Activated gamma-delta T cell treated with Interleukin-2 at 50 U/mL for 16 hours (primary cell): ENCODE measurements around the gene MPPE1.
"Not testable (repeated sequence)": the region's sequence is repeated elsewhere in the genome, so short reads cannot be mapped to it uniquely, and the experiment has no call there.

Experiments used
- DNase-seq: peaks from one replicate; pipeline ENCODE4 v3.0.0-alpha.2; 2020

MPPE1 gene, protein sequence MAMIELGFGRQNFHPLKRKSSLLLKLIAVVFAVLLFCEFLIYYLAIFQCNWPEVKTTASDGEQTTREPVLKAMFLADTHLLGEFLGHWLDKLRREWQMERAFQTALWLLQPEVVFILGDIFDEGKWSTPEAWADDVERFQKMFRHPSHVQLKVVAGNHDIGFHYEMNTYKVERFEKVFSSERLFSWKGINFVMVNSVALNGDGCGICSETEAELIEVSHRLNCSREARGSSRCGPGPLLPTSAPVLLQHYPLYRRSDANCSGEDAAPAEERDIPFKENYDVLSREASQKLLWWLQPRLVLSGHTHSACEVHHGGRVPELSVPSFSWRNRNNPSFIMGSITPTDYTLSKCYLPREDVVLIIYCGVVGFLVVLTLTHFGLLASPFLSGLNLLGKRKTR

DNA sequence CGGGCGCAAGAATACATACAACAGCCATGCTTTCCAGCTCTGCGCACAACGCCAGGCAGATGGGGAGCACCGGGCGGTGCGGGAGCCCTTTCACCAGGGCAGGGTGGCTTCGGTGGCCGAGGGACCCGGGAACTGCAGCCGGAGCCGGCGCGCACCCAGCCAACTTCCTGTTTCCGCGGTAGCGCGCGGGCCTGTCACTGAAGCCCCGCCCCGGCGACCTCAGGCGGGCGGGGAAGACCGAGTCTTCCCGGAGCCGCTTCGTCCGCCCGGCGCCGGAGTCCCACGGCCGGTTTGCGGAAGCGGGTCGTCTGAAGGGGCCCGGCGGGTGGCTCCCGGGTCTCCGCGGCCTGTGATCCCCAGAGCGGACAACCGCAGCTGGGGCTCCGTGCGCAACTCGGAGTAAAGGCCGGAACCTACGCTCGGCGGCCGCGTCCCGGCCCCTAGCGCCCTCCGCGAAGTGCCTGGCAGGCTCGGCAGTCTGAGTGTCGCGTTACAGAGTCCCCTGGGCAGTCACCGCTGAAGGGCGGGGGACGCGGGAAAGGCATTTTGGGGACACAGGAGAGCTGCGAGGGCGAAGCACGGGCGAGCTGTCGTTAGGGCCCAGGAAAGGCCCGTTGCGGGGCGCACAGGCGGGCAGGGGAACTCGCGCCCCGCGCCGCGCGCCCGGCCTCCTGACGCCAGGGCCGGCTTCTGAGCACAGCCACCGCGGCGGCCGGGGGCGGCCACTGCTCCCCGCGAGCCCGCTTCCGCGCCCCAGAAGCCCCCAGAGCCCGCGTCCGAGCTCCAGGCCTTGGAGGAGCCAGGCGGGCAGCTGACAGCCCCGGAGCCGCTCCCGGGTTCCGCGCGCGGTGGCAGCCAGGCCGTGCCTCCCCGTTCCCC, at the start of gene MPPE1:
Gene MPPE1 (minus strand): TSS at position 136 of the 879 bp plus-strand sequence. CDS start 11,053 bp downstream, outside the sequence.
- DNase-seq: peak; percentile 81

DNA sequence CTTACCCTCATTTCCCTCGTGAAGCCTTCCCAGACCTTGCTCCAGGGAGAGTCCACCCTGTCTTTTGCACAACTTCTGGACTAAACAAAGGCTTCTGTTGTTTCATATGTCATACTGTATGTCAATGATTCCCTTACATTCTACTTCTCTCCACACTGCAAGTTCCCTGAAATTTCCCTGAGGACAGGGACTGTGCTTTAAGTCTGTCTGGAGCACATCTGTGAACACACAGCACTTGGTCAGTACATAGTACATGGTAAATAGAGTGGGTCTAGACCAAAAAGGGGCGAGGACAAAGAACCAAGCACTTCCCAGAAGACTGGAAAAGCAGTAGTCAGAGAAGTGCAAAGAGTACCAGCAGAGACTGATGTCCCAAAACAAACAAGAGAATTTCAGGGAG, 49.5 kb upstream of the MPPE1 start:
- DNase-seq: no peak

DNA sequence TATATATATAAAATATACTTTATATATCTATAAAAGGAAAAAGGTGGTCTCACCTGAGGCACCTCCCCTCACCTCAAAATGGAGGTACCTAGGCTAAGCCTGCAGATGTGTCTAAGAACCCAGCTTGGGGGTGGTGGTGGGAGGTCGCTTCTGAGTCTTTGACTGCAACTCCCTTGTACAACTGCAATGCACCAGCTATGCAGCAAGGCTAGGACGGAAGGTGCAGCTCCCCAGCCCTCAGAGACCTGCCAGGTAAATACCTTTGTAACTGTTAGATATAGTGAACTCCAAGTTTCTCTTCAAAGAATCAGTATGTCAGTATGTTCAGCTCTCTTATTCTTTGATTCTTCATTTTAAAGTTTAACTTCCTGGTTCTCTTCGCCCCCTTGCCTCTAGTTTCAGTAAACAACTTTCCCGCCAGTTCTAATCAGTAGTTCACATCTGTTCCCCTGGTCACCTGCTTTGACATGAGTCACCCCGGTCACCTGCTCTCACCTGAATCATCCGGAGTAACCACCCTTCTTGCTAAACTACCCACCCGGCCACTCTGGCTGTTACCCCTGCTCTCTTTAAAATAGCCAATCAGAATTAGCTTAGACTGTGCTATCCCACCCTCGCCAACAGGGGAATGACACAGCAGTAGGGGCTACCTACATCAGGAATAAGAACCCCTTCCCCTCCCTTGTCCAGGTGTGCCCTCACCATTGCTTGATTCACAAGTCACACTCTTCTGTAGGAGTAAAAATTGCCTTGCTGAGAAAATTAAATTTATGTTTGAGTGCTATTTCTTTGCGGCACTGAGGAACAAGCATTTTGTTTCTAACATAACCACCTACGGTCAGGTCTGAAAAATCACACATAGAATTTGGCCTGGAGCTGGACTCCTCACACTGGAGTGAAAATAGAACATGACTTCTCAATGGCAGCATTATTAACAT, 48.5 kb upstream of the MPPE1 start:
- DNase-seq: no peak

GRCh38 chr18:11955239-11956029, 47.3 kb upstream of the MPPE1 start:
- no peak for DNase-seq

- no peak for DNase-seq
These were observed 45.0 kb upstream of the MPPE1 start for GRCh38 chr18:11953113-11953512.

GRCh38 chr18:11951390-11951851, 43.3 kb upstream of the MPPE1 start:
- no peak for DNase-seq

- no peak for DNase-seq
These were observed 42.7 kb upstream of the MPPE1 start for GRCh38 chr18:11950824-11951223.

DNA sequence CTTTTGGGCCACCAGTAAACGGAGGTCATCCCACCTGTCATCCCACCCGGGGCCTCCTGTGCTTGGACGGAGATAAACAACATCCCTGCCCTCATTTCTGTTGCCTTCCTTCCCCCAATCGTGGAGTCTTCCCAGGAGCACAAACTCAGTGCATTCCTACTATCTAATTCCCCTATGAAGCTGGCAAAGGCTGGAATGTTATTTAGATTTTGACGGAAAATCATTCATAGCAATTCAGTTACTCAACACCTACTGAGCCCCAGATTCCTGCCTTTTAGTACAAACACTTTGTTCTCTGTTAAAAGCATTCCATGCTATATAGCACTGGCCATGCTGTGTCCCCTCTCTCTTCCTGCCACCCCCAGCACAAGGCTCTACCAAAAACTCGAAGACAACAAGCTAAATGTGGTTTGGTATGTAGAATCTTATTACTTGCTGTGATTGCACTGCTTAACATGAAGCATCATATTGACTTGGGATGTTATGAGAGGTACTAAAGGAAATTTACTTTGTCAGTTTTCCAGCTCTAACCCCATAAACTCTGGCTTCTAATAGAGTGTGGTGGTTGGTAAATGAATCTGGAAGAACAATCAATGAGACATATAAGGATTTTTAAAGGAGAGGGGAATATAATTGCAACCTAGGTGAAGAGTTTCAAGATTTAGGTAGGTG, 40.9 kb upstream of the MPPE1 start:
- no peak for DNase-seq

DNA sequence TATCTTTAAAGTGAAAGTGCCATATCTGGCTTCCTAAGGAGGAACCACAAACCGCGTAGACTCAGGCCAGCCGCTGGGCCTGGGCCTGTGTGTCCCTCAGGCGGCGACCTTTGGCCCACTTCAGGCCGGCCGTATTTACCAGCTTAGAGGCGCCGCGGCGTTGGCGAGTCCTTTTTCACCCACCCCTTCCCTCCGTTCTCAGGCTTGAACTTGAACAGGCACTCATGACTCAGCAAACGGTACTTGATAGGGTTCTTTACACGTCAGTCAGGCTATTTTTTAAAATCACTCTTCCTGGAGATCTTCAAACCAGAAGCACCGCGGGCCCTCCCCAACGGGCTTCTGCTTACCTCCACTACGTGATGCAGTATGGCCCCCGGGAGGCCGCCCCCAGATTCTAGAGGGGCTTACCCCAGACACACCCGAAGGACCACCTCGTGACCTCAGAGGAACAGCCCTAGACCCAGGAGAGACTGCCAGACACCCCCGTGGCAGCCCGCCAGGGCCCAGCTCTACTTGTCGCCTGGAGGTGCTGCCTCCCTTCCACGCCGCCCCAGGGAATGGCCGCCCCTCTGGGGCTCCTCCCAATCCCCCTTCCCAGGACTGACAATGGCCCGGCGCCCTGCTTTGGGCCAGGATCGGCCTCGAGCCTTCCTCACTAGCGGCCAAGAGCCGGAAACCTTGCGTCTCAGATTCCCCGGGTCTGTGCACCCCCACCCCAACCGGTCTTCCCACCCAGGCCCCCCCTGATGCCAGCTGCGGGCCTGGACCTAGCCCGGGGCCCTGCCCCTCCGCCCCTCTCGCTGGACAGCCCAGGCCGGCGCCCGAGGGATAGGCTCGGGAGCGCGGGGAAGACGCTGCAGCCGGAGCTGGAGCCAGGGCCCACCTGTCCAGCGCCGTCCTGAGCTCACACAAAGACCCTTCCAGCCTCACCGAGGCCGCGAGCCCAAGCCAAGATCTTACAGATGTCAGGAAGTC, 39.4 kb upstream of the MPPE1 start:
- DNase-seq: peak; percentile 37

- no peak for DNase-seq
These were observed 38.6 kb upstream of the MPPE1 start for GRCh38 chr18:11946756-11947155.

GRCh38 chr18:11945834-11946659, 37.9 kb upstream of the MPPE1 start:
- DNase-seq: not testable (repeated sequence)

DNA sequence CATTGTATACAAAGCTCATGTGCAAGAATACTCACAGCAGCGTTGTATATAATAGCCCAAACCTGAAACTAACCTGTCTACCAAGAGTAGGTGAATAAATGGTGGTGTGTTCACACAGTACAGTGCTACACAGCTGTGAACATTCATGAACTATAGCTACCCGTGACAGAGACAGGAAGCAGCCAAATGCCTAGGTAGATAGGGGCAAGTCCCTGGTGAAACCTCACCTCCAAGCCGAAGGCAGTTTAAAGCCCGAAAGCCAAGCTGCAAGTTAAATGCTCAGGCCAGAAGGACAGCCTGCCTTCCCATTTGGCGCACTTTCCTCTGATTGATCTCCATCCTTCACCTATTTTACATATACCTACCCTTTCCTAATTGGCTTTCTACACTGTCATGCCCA, 36.7 kb upstream of the MPPE1 start:
- no peak for DNase-seq

DNA sequence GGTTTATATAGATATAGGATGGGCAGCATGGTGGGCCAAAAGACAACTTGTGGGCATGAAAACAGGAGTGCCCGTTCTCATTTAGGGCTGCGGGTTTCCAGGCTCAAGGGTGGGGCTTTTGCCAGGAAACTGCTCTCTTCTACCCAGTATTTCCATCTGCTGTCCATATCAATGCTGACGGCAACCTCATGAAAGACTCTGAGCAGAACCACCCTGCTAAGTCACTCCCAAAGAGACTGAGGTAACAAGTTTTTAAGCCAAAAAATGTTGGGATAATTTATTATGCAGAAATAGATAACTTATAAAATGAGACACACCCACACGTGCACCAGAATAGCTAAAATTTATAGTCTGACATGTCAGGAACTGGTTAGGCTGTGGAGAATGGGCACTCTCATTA, 36.1 kb upstream of the MPPE1 start:
- no peak for DNase-seq

DNA sequence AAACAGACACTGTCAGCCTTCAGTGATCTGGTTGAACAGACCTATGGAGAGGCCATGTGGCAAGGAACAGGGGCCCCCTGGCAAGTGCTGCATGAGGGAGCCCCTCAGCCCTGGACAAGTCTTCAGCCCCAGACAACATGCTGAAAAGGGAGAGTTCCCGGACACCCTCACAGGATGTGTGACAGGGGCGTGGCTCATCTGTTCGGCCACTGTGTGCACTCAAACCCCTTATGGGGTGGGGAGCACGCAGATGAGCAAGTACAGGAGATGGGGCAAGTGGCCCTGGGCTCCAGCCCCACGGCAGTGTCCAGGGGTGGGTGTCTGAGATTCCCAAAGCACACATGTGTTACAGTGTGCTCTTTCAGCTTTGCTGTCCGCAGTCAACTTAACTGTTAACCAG, 35.4 kb upstream of the MPPE1 start:
- no peak for DNase-seq

GRCh38 chr18:11940956-11941355, 32.8 kb upstream of the MPPE1 start:
- no peak for DNase-seq

- DNase-seq: peak; percentile 75
These were observed 29.9 kb upstream of the MPPE1 start for GRCh38 chr18:11937874-11938478.

DNA sequence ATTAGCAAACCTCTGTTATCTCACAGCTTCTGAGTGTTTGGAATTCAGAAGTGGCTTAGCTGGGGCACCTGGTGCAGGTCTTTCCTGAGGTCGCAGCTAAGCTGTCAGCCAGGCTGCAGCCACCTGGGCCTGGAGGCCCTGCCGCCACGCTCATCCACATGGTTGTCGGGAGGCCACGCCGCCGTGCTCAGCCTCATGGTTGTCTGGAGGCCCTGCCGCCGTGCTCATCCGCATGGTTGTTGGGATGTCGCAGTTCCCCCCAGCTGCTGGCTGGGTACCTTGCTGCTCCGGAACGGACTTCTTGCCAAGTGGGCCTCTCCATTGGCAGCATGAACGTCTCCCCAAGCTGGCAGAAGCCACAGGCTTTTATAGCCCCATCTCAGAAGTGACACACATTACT, 24.3 kb upstream of the MPPE1 start:
- DNase-seq: no peak

- no peak for DNase-seq
These were observed 19.4 kb upstream of the MPPE1 start for GRCh38 chr18:11927497-11927896.
